K562 (cell line): ENCODE results near the gene SCAP. TPM values are rescaled to one million over a fixed set of nuclear protein-coding genes. Genes with fewer than 3 reads are reported as not detected.

ENCODE experiments used
- ATAC-seq: fragments of 200-7000 bp; cut with Tn5 transposase; 3 replicates; pipeline ENCODE4 v1.9.1; 2020; ENCODE audit warnings: moderate library complexity
- BruUV-seq: library from RNA; stranded (reverse); fragments of 400-500 nt; replicated peaks from 2 replicates; lab custom pipeline; 2021; lab: Mats Ljungman, UMichigan
- CTCF ChIA-PET: fragments of 300-600 bp; formaldehyde crosslinking; extraction: SDS; loops from one replicate; lab custom pipeline; 2021; ENCODE audit warnings: low intra/inter-chr PET ratio; lab: Yijun Ruan, JAX
- POLR2A ChIA-PET: fragments of 300-600, 350-650 bp; sonication (Branson Sonifier 250); formaldehyde crosslinking; extraction: SDS; loops from one replicate; lab custom pipeline; 2021; ENCODE audit warnings: antibody characterized with exemption, inconsistent platforms; lab: Yijun Ruan, JAX
- DNase-seq, 4 experiments: peaks; one replicate each; pipeline versions ENCODE4 v3.0.0 to v3.0.0-alpha.2; 2011 to 2018; ENCODE audit warnings: low spot score in 3 of 4, mixed read lengths in 3 of 4; ENCODE audit errors: extremely low read depth in 1 of 4
- FAIRE-seq: peaks from 2 replicates; lab custom pipeline; 2011; peaks lifted over from hg19 to GRCh38; lab: Jason Lieb, UNC
- H2AFZ ChIP-seq: 2 replicates; pipeline ENCODE4 v1.6.0; 2011; ENCODE audit warnings: low read depth, low read length, control low read depth, inconsistent platforms
- H3K27ac ChIP-seq: fragments of 200-600 bp; 3 replicates; pipeline ENCODE4 v1.8.0; 2011; ENCODE audit warnings: low read depth, mild to moderate bottlenecking, control low read depth, inconsistent platforms, low read length, moderate library complexity, mixed read lengths; ENCODE audit errors: extremely low read depth
- H3K27me3 ChIP-seq, 2 experiments: fragments of 300-600 bp in 1 of 2; 2 replicates in 1 of 2; 3 replicates in 1 of 2; pipeline versions ENCODE4 v1.6.0 to v1.8.0; 2011; ENCODE audit warnings: inconsistent platforms in 2 of 2, low read length in 2 of 2, mild to moderate bottlenecking in 1 of 2, mixed read lengths in 1 of 2, moderate library complexity in 1 of 2; ENCODE audit not compliant: control insufficient read depth in 2 of 2, insufficient read depth in 2 of 2
- H3K36me3 ChIP-seq: fragments of 300-600 bp; 3 replicates; pipeline ENCODE4 v1.8.0; 2011; ENCODE audit warnings: mild to moderate bottlenecking, low read length, inconsistent platforms; ENCODE audit not compliant: control insufficient read depth, insufficient read depth
- H3K4me1 ChIP-seq, 2 experiments: fragments of 200-600 bp in 1 of 2; replicated peaks in 1 of 2; 2 replicates in 1 of 2; 3 replicates in 1 of 2; pipeline versions ENCODE4 v1.5.1 to v1.8.0; 2011; ENCODE audit warnings: inconsistent platforms in 2 of 2, low read length in 2 of 2, mild to moderate bottlenecking in 1 of 2, mixed read lengths in 1 of 2, moderate library complexity in 1 of 2; ENCODE audit not compliant: control insufficient read depth in 2 of 2, insufficient read depth in 2 of 2
- H3K4me2 ChIP-seq: 2 replicates; pipeline ENCODE4 v1.6.1; 2011; ENCODE audit warnings: low read length, control low read depth, inconsistent platforms, mixed read lengths; ENCODE audit not compliant: insufficient read depth
- H3K4me3 ChIP-seq: fragments of 200-600 bp; sonication (generic), shearing (Covaris generic); 2 replicates; pipeline ENCODE4 v1.5.1; 2016; ENCODE audit warnings: control low read depth, inconsistent platforms
- H3K79me2 ChIP-seq: fragments of 200-600 bp; 3 replicates; pipeline ENCODE4 v1.8.0; 2011; ENCODE audit warnings: low read length, inconsistent platforms; ENCODE audit not compliant: control insufficient read depth, insufficient read depth
- H3K9ac ChIP-seq, 2 experiments: 2 replicates each; pipeline versions ENCODE4 v1.6.0 to v1.6.1; 2011; ENCODE audit warnings: low read depth in 2 of 2, low read length in 2 of 2, control low read depth in 1 of 2, inconsistent platforms in 1 of 2, mild to moderate bottlenecking in 1 of 2, mixed read lengths in 1 of 2; ENCODE audit not compliant: insufficient read depth in 1 of 2
- H3K9me1 ChIP-seq: one replicate; pipeline ENCODE4 v1.6.0; 2011; ENCODE audit warnings: inconsistent platforms, mild to moderate bottlenecking, low read length, moderate library complexity; ENCODE audit not compliant: control insufficient read depth, insufficient read depth
- H3K9me3 ChIP-seq: replicated peaks from 2 replicates; pipeline ENCODE4 v1.5.1; 2011; ENCODE audit warnings: low read depth, low read length, inconsistent platforms; ENCODE audit not compliant: control insufficient read depth, insufficient read depth
- H4K20me1 ChIP-seq: replicated peaks from 2 replicates; pipeline ENCODE4 v1.6.1; 2011; ENCODE audit warnings: low read length, inconsistent platforms, mixed read lengths; ENCODE audit not compliant: control insufficient read depth, insufficient read depth
- CCNT2 ChIP-seq: IDR thresholded peaks from 2 replicates; pipeline ENCODE4 v1.6.1; 2011; ENCODE audit warnings: borderline replicate concordance, low read depth, mild to moderate bottlenecking, moderate library complexity, mixed read lengths, low read length; ENCODE audit not compliant: insufficient read length; ENCODE audit errors: extremely low read depth
- CUX1 ChIP-seq: fragments of 200-800 bp; sonication (Bioruptor generic); IDR thresholded peaks from 2 replicates; pipeline ENCODE4 v1.6.1; 2016; ENCODE audit warnings: missing genetic modification characterization, missing compliant biosample characterization
- DACH1 ChIP-seq: fragments of 450-650 bp; IDR thresholded peaks from 2 replicates; pipeline ENCODE4 v1.6.1; 2018; ENCODE audit not compliant: partially characterized antibody
- ILF3 ChIP-seq: fragments of 450-650 bp; IDR thresholded peaks from 2 replicates; pipeline ENCODE4 v1.6.1; 2018; ENCODE audit warnings: antibody characterized with exemption, mild to moderate bottlenecking, moderate library complexity, borderline replicate concordance
- MBD2 ChIP-seq: sonication (generic); IDR thresholded peaks from 2 replicates; pipeline ENCODE4 v1.6.1; 2016; ENCODE audit warnings: low read depth, borderline replicate concordance
- RBBP5 ChIP-seq: fragments of 200-600 bp; sonication (generic); IDR thresholded peaks from 2 replicates; pipeline ENCODE4 v1.6.1; 2012; ENCODE audit warnings: borderline replicate concordance, mild to moderate bottlenecking, low read length, control low read depth, inconsistent platforms; ENCODE audit not compliant: insufficient read depth, poor library complexity, severe bottlenecking
- TFAP4 ChIP-seq: sonication (generic); formaldehyde crosslinking; IDR thresholded peaks from 2 replicates; pipeline ENCODE4 v1.8.0; 2022; ENCODE audit warnings: missing genetic modification reagents, mild to moderate bottlenecking, moderate library complexity, borderline replicate concordance
- WHSC1 ChIP-seq: IDR thresholded peaks from one replicate; pipeline ENCODE4 v1.6.1; 2012; ENCODE audit warnings: low read length, control low read depth, inconsistent platforms
- ZNF12 ChIP-seq: sonication (generic); formaldehyde crosslinking; IDR thresholded peaks from 2 replicates; pipeline ENCODE4 v1.4.0; 2020; ENCODE audit warnings: mild to moderate bottlenecking, missing genetic modification reagents
- ZNF3 ChIP-seq: fragments of 250-450 bp; sonication (Bioruptor Pico); IDR thresholded peaks from 2 replicates; pipeline ENCODE4 v1.5.0; 2021; ENCODE audit warnings: mild to moderate bottlenecking, moderate library complexity
- ZNF347 ChIP-seq: fragments of 450-650 bp; formaldehyde crosslinking; IDR thresholded peaks from 2 replicates; pipeline ENCODE4 v1.4.0; 2020; ENCODE audit warnings: low read depth, mild to moderate bottlenecking, moderate library complexity
- ZNF77 ChIP-seq: fragments of 250-450 bp; sonication (Bioruptor Pico); IDR thresholded peaks from 2 replicates; pipeline ENCODE4 v1.5.0; 2020
- WGBS: fragments of 100-300 bp; shearing (Covaris generic); methylation state at CpG from one replicate; pipeline ENCODE4 v1.1.6; 2016; ENCODE audit warnings: low coverage, mixed read lengths; ENCODE audit not compliant: insufficient coverage; ENCODE audit errors: missing lambda C conversion rate; 5-methylcytosine and 5-hydroxymethylcytosine counted together
- in situ Hi-C: fragments of 300-500 bp; cut with MboI; formaldehyde crosslinking; loops from 4 replicates; pipeline ENCODE4 v1.15.0; 2018; ENCODE audit warnings: inconsistent platforms, mixed read lengths
- intact Hi-C: fragments of 100-400 bp; cut with micrococcal nuclease; formaldehyde crosslinking; loops from 2 replicates; pipeline ENCODE4 v1.14.2; 2022
- polyA plus RNA-seq, 8 experiments: library from polyadenylated mRNA; depleted of rRNA in 4 of 8; stranded (reverse) in 5 of 8; unstranded in 3 of 8; fragments of >200 nt; fragmentation: Nextera tagmentation in 2 of 8; fragmentation: Illumina TruSeq in 1 of 8; extraction: Ambion mirVana in 2 of 8; extraction: Trizol in 1 of 8; gene quantifications; 2 replicates each; pipeline versions ENCODE4 v1.2.1 to v1.2.3, GENCODE V29; 2011 to 2014; ENCODE audit warnings: inconsistent platforms in 1 of 8, missing spikeins in 1 of 8
- total RNA-seq, 7 experiments: library from RNA; depleted of rRNA in 6 of 7; stranded (reverse); fragments of >200 nt in 6 of 7; fragmentation: Illumina TruSeq in 2 of 7; extraction: Trizol in 2 of 7; gene quantifications; 2 replicates each; pipeline versions ENCODE4 v1.2.1 to v1.2.3, GENCODE V29; 2011 to 2021; ENCODE audit warnings: low replicate concordance in 1 of 7

SCAP gene
- total and polyA plus RNA-seq, 9 of the 15 experiments (the other 6 are each of a cell fraction or from before 2014, with no cell fraction given) = 2.6 to 104 (median 37.8) TPM

- CTCF ChIA-PET = no interaction called here
- intact Hi-C loops = no loop called here
- DNase-seq (peak; percentile 26 to 53 (median 36)), ATAC-seq (peak; percentile 6; the same call in 1 of the 3 replicates)
- in situ Hi-C loops = no loop called here
- H3K9me1 ChIP-seq = no peaks in the 10 kb centered on the region
- no peaks in the 10 kb centered on the region for H4K20me1 ChIP-seq
- H3K4me2 ChIP-seq = peak overlapping the region; percentile 67
- WGBS = 24% methylated on average over 2 of the region's 2 CpGs
- POLR2A ChIA-PET = interaction anchor here (0.6 to 1.6 kb wide), 5 partner anchors 9 to 388 kb away, joined by 3 to 6 read pairs (median 3); no protein-coding TSS in a partner anchor
- H3K27ac ChIP-seq = peak overlapping the region; percentile 75
- H2AFZ ChIP-seq = peak overlapping the region; percentile 84
- BruUV-seq = no TSS peak
- H3K36me3 ChIP-seq = peaks cover 9% of the 10 kb centered on the region; the same call in 2 of the 3 replicates
- H3K4me3 ChIP-seq = no peak overlapping the region
- peak; percentile 8 for TF ChIP-seq RBBP5
- TF ChIP-seq CUX1 (CRISPR knock-in tag) = no peak
- TF ChIP-seq TFAP4 (CRISPR knock-in tag) = 0 out of 2 replicates have a peak, but pooled peaks have one; percentile 10
- TF ChIP-seq DACH1 = peak; percentile 48
- peak; percentile 38 for TF ChIP-seq WHSC1
- TF ChIP-seq ZNF347 (CRISPR knock-in tag) = no peak
- TF ChIP-seq ILF3 = no peak
- TF ChIP-seq ZNF3 (CRISPR knock-in tag) = no peak
- no peak for TF ChIP-seq ZNF77 (CRISPR knock-in tag)
- no peak for TF ChIP-seq MBD2
- TF ChIP-seq CCNT2 = peak; percentile 9
- no peak for TF ChIP-seq ZNF12 (CRISPR knock-in tag)
- TF ChIP-seq, all 486 proteins: peak for 5
- FAIRE-seq = no peak
- H3K79me2 ChIP-seq = no peaks in the 10 kb centered on the region
- peaks cover 32 to 51% of the 10 kb centered on the region in 2 experiments for H3K4me1 ChIP-seq
- H3K27me3 ChIP-seq = no peaks in the 10 kb centered on the region
- no peaks in the 10 kb centered on the region for H3K9me3 ChIP-seq
- peak overlapping the region; percentile 42 to 50; a peak in 3 of 4 replicates for H3K9ac ChIP-seq
Observed at GRCh38 chr3:47482366-47482765, 6.6 kb upstream of the SCAP start.
